Heart left ventricle (tissue), 16 donors: ENCODE results near the gene BIVM. TPM values are rescaled to one million over a fixed set of nuclear protein-coding genes. Genes with fewer than 3 reads are reported as not detected.
A peak's percentile ranks its signal among the peaks of the same experiment; 100 is the strongest.

Experiments
- ATAC-seq, 4 donors: fragments of 200-7000 bp; cut with Tn5 transposase; one replicate each; pipeline ENCODE4 v1.9.1; 2020 to 2022; ENCODE audit warnings: moderate library complexity in 4 of 4, mild to moderate bottlenecking in 3 of 4, moderate number of reproducible peaks in 1 of 4
- DNase-seq, 5 donors: peaks; one replicate each; pipeline ENCODE4 v3.0.0-alpha.2; 2020
- H3K27ac ChIP-seq, 12 donors: fragments of 200-600 bp; sonication (generic) in 4 of 12; one replicate each; pipeline versions ENCODE4 v1.5.0 to v1.8.0; 2016 to 2022; ENCODE audit warnings: mild to moderate bottlenecking in 2 of 12
- H3K27me3 ChIP-seq, 9 donors: fragments of 200-600 bp; sonication (generic) in 2 of 9; one replicate each; pipeline versions ENCODE4 v1.5.1 to v1.8.0; 2016 to 2022; ENCODE audit warnings: mild to moderate bottlenecking in 3 of 9
- H3K36me3 ChIP-seq, 9 donors: fragments of 200-600 bp; sonication (generic) in 2 of 9; one replicate each; pipeline versions ENCODE4 v1.5.0 to v1.8.0; 2018 to 2022; ENCODE audit warnings: mild to moderate bottlenecking in 2 of 9
- H3K4me1 ChIP-seq, 12 donors: fragments of 200-600 bp; sonication (generic) in 4 of 12; one replicate each; pipeline versions ENCODE4 v1.5.0 to v1.8.0; 2016 to 2022; ENCODE audit warnings: mild to moderate bottlenecking in 3 of 12
- H3K4me3 ChIP-seq, 12 donors: fragments of 200-600 bp; sonication (generic) in 4 of 12; one replicate each; pipeline versions ENCODE4 v1.5.0 to v1.8.0; 2017 to 2022; ENCODE audit warnings: mild to moderate bottlenecking in 9 of 12, moderate library complexity in 4 of 12
- H3K9me3 ChIP-seq, 12 donors: fragments of 200-600 bp; sonication (generic) in 4 of 12; one replicate each; pipeline versions ENCODE4 v1.5.0 to v1.8.0; 2016 to 2022; ENCODE audit warnings: mild to moderate bottlenecking in 1 of 12
- POLR2A ChIP-seq, 2 donors: fragments of 450-650 bp; IDR thresholded peaks; one replicate each; pipeline ENCODE4 v1.6.1; 2017; ENCODE audit warnings: antibody characterized with exemption in 2 of 2, mild to moderate bottlenecking in 2 of 2, moderate library complexity in 2 of 2
- WGBS, 4 donors: extraction: QIAGEN DNeasy Blood & Tissue Kit in 2 of 4; methylation state at CpG; one replicate each; pipeline versions ENCODE4 v1.1.5 to v1.1.7; 2013 to 2018; 5-methylcytosine and 5-hydroxymethylcytosine counted together
- intact Hi-C, 10 donors: fragments of 100-400 bp; cut with DNase I; formaldehyde crosslinking; loops; one replicate each; pipeline versions ENCODE4 v1.11.1 to v1.14.2; 2022
- polyA plus RNA-seq, 2 donors: library from polyadenylated mRNA; stranded (reverse); fragments of 200-250 nt; gene quantifications; one replicate each; pipeline ENCODE4 v1.2.3, GENCODE V29; 2013
- total RNA-seq, 9 donors: library from RNA; depleted of rRNA in 2 of 9; stranded (reverse); fragments of >200 nt in 2 of 9; fragmentation: NEBNext Ultra II Directional in 3 of 9; extraction: Animal tissue kit (Norgen Biotek cat#: 25700) in 3 of 9; gene quantifications; one replicate each; pipeline versions ENCODE4 v1.1.0 to v1.2.4, GENCODE V29; 2016 to 2023
- TF ChIP-seq, protein P1 (sequence below), 12 donors: fragments of 200-600 bp; sonication (generic) in 4 of 12; IDR thresholded peaks; one replicate each; pipeline versions ENCODE4 v1.5.0 to v1.8.0; 2018 to 2022; ENCODE audit warnings: antibody characterized with exemption in 12 of 12, mild to moderate bottlenecking in 5 of 12
- donor health status: ischemic (EF 13 %, LVEDD 7.1; RV severe dilation, severe dysfunction).
- donor health status: healthy with polysubstance abuse.
- donor health status: DM: no; HTN: yes; CAD: no.
- donor health status: DM: no; HTN: no; CAD: no.
- donor health status: ischemic (EF 25% LVEDD 6.9; RV normal size, moderate dysfunction).
- donor health status: ischemic (EF 25% LVEDD 5.7; RV mildly dilated, moderate dysfunction).
- donor health status: healthy.
- donor health status: DM: yes; HTN: yes; CAD: no.
- donor health status: ischemic (EF 35%, LVEDD 5.7; RV mildly dilated, moderate dysfunction).
- donor health status: nonischemic (EF 11% LVEDD 7.7; RV severe dilation, severe dysfunction).
- donor health status: DM: yes; HTN: yes; CAD: no.
- donor health status: PGD.
- donor health status: ischemic (EF 29% LVEDD 5.4; RV normal size, mild dysfunction).
- donor health status: nonischemic (EF 23%, LVEDD 6.1; RV moderate dilation, normal function).

Gene BIVM
- total and polyA plus RNA-seq, 11 donors, result 10.3 to 35.7 (median 24.5) TPM

DNA sequence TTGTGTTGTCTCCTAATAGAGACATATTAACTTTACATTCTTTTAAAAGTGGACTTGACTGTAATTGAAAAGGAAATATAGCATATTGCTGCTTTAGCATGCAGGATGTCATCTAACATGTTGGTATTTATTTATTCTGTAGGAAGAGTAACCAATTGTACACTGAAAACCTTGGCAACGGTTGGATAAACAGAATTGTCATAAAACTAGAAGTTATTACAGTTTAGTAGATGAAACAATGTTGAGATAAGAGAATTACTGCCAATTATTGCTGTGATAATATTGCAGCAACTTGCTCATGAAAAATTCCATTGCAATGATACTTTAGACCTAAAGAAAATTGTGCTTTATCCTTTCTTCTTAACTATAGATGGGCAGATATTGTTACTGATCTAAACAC, 39.4 kb downstream of the BIVM start:
- WGBS, 4 donors, result 77 to 89% (median 79%) methylated on average over 1 of the region's 1 CpG
- Histone ChIP-seq H3K27me3 (no peaks in the 10 kb centered on the region), H3K27ac (no peak overlapping the region), H3K4me3 (no peak overlapping the region), H3K36me3 (peaks cover 0 to 98% (median 57%) of the 10 kb centered on the region in 9 donors), H3K9me3 (no peaks in the 10 kb centered on the region), H3K4me1 (no peaks in the 10 kb centered on the region)
- intact Hi-C loops, result no loop called here
- TF ChIP-seq, protein P1, sequence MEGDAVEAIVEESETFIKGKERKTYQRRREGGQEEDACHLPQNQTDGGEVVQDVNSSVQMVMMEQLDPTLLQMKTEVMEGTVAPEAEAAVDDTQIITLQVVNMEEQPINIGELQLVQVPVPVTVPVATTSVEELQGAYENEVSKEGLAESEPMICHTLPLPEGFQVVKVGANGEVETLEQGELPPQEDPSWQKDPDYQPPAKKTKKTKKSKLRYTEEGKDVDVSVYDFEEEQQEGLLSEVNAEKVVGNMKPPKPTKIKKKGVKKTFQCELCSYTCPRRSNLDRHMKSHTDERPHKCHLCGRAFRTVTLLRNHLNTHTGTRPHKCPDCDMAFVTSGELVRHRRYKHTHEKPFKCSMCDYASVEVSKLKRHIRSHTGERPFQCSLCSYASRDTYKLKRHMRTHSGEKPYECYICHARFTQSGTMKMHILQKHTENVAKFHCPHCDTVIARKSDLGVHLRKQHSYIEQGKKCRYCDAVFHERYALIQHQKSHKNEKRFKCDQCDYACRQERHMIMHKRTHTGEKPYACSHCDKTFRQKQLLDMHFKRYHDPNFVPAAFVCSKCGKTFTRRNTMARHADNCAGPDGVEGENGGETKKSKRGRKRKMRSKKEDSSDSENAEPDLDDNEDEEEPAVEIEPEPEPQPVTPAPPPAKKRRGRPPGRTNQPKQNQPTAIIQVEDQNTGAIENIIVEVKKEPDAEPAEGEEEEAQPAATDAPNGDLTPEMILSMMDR (IDR thresholded peaks at IDR 0.05), result no peak
- no peak for TF ChIP-seq POLR2A (IDR thresholded peaks at IDR 0.05)
- DNase-seq, result no peak
- no peak for ATAC-seq

DNA sequence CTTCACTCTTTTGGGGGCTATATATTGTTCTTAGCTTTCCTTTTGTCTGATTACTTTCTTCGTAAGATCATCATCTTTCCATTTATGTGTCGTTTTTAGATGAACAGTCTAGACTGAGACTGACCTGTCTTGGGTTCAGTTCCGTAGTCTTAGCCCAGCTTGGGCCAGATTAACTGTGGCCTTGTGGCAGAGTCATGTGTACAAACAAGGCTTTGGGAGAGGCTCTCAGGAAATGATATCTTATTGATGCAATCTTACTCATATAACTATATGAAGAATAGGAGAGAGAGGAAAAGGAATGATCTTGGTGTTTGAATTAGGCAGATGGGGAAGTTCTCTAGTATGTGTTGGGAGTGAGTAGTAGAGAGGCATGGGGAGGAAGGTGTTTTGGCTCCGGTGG, 40.1 kb downstream of the BIVM start:
- no peak overlapping the region for H3K27ac ChIP-seq
- no peaks in the 10 kb centered on the region for H3K27me3 ChIP-seq
- H3K9me3 ChIP-seq, result no peaks in the 10 kb centered on the region
- H3K4me1 ChIP-seq, result no peaks in the 10 kb centered on the region
- intact Hi-C loops, result no loop called here
- DNase-seq (no peak), ATAC-seq (no peak)
- WGBS, 4 donors, result 34 to 49% (median 47%) methylated on average over 4 of the region's 4 CpGs
- no peak for TF ChIP-seq POLR2A (IDR thresholded peaks at IDR 0.05)
- no peak overlapping the region for H3K4me3 ChIP-seq
- H3K36me3 ChIP-seq, result peaks cover 0 to 94% (median 57%) of the 10 kb centered on the region in 9 donors

DNA sequence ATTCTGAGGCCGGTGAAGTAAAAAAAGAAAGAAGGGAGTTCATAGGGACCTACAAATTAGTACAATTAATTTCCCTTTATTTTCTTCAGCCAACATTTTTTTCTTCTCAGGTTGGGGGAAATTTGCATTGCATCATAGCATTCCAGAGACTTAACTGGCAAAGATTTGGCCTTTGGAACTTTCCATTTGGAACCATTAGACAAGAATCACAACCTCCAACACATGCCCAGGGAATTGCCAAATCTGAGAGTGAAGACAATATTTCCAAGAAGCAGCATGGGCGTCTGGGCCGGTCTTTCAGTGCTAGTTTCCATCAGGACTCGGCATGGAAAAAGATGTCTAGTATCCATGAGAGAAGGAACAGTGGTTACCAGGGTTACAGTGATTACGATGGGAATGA, 40.5 kb downstream of the BIVM start:
- Histone ChIP-seq H3K4me1 (no peaks in the 10 kb centered on the region), H3K36me3 (peaks cover 0 to 89% (median 52%) of the 10 kb centered on the region in 9 donors), H3K27ac (no peak overlapping the region), H3K4me3 (no peak overlapping the region), H3K9me3 (no peaks in the 10 kb centered on the region), H3K27me3 (no peaks in the 10 kb centered on the region)
- ATAC-seq, result no peak
- 90 to 96% (median 92%) methylated on average over 5 of the region's 5 CpGs for WGBS, 4 donors
- no peak for DNase-seq
- intact Hi-C loops, result no loop called here
- TF ChIP-seq, protein P1 (IDR thresholded peaks at IDR 0.05), result no peak
- TF ChIP-seq POLR2A (IDR thresholded peaks at IDR 0.05), result no peak

DNA sequence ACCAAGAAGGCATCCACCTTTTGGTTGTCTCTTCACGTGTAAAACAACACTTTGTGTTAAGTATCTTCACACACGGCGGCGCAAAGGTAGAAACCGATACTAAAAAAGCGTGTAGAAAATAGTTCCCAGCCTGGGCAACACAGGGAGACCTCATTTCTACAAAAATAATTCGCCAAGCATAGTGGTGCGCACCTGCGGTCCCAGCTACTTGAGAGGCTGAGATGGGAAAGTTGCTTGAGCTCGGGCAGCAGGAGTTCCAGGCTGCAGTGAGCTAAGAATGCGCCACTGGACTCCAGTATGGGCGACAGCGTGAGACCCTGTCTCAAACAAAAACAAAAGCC, 46.3 kb downstream of the BIVM start:
- peak overlapping the region; percentile 67 to 96 (median 92) for H3K4me3 ChIP-seq
- no peak for DNase-seq
- TF ChIP-seq, protein P1 (IDR thresholded peaks at IDR 0.05), result no peak
- no peak for TF ChIP-seq POLR2A (IDR thresholded peaks at IDR 0.05)
- WGBS, 4 donors, result 0 to 3% (median 1%) methylated on average over 12 to 13 of the region's 13 CpGs
- no peaks in the 10 kb centered on the region for H3K27me3 ChIP-seq
- intact Hi-C loops, result loop anchor here in 8 of 10 donors (1.0 to 10.0 kb wide), 8 partner anchors 43 to 263 kb away; partner anchors contain the start of genes TPP2 (in 4 of the 8) and BIVM (in 2 of the 8)
- peak in 2 of 4 donors; percentile 39 to 40 for ATAC-seq
- peaks cover 0 to 31% (median 19%) of the 10 kb centered on the region in 12 donors for H3K4me1 ChIP-seq
- no peaks in the 10 kb centered on the region for H3K9me3 ChIP-seq
- H3K36me3 ChIP-seq, result peaks cover 0 to 37% (median 6%) of the 10 kb centered on the region in 9 donors
- peak overlapping the region; percentile 92 to 99 (median 96) for H3K27ac ChIP-seq
